Mononuclear cell (primary cell): ENCODE data around the gene NKAIN2. TPM values are rescaled to one million over a fixed set of nuclear protein-coding genes. Genes with fewer than 3 reads are reported as not detected.
"Not testable (repeated sequence)": the region's sequence is repeated elsewhere in the genome, so short reads cannot be mapped to it uniquely, and the experiment has no call there.

ENCODE experiments used
- H3K27me3 ChIP-seq: 2 replicates; pipeline ENCODE4 v1.6.0; 2011; ENCODE audit warnings: low read length, control low read depth; ENCODE audit not compliant: insufficient read depth
- H3K4me1 ChIP-seq: 2 replicates; pipeline ENCODE4 v1.5.1; 2011; ENCODE audit warnings: mild to moderate bottlenecking, low read length, control low read depth; ENCODE audit not compliant: insufficient read depth
- H3K4me3 ChIP-seq: 2 replicates; pipeline ENCODE4 v1.5.1; 2011; ENCODE audit warnings: mild to moderate bottlenecking, low read length, moderate library complexity
- H3K9me3 ChIP-seq: 2 replicates; pipeline ENCODE4 v1.5.1; 2011; ENCODE audit warnings: low read depth, mild to moderate bottlenecking, control low read depth, low read length
- total RNA-seq: library from RNA; depleted of rRNA; stranded (reverse); fragments of >200 nt; gene quantifications from one replicate; pipeline ENCODE4 v1.2.3, GENCODE V29; 2012

NKAIN2 gene
- total RNA-seq, 1 donor: not detected

DNA sequence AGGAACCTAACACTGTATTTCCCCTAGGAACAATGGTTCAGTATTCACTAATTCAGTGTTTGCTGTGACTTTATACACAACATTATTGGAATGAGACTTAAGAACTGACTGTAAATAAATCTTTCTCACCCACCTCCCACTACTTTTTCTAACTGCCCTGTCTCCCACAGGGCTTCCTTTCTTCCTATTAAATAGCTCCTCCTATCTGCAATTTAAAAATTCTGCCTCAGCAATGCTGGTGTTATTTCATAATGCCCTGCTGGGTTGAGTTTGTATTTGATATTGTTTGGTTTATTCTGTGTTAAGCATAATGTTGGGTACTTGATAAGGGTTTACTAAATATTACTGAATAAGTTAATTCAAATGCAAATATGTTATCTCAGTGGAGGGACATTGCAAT, 585.5 kb downstream of the NKAIN2 start:
- no peaks in the 10 kb centered on the region for H3K9me3 ChIP-seq
- no peak overlapping the region for H3K4me3 ChIP-seq
- no peaks in the 10 kb centered on the region for H3K27me3 ChIP-seq
- H3K4me1 ChIP-seq: no peaks in the 10 kb centered on the region

DNA sequence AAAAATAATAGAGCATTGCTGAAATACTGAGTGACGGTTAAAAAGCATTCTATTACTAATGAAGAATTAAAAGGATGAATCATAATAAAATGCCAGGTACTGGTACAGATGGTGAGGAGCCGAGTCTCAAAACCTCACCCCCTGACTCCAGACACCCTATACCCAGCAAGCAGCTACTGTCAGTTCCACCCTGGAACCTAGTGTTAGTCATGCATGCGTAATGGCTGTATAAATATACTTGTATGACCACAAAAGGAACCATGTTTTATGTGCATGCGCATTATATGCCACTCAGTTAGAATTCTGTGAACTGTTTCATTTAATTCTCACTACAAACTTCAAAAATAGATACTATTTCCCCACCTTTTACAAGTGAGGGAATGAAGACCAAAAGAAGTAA, 589.9 kb downstream of the NKAIN2 start:
- Histone ChIP-seq H3K4me1 (no peaks in the 10 kb centered on the region), H3K9me3 (no peaks in the 10 kb centered on the region), H3K4me3 (no peak overlapping the region), H3K27me3 (no peaks in the 10 kb centered on the region)

DNA sequence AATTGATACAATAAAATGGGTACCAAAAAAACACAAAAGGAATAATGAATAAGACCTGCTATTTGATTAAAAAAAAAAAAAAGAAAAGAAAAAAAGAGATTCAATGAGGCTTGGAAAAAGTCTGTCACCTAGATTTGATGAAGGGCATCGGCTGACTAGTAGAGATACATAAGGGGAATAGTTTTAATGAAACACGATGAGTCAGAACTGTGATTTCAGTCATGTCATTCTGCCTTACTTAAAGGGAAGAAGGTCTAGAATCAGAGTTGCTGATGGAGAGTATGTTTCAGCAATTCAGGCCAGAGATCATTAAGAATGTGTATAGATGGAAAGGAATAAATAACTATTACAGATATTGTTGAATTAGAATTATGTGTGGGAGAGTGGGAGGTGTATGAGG, 592.7 kb downstream of the NKAIN2 start:
- Histone ChIP-seq H3K9me3 (no peaks in the 10 kb centered on the region), H3K4me3 (no peak overlapping the region), H3K4me1 (no peaks in the 10 kb centered on the region)

DNA sequence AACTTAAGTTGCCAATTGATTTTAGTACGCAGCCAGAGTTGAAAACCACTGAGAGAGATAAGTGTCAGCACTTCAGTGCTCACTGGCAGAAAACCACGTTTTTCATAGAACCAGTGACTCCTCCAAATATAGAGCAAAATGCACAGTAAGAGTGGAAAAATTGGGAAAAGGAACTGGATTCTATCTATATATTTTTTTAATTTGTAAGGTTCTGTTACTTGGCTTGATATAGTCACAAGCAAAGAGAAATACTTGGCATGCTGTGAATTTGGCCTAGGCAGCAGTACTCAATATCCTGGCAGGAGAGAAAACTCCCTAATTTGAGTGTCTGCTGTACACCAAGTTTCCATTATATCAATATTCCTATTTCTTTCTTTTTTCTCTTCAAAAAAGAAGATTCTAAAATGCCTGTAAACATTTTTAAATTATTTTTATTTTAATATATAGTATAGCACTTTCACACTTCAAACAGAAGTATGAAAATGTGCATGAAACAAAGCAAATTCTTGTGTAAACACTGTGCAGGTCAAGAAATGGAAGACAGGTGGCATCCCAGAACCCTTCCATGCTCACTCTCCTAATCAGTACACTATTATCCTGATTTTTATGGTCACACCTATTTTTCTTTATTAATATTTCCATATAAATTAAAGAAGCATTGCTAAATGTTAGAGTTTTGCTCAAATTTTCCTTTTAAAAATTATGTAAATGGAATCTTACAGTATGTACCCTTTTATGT, 596.8 kb downstream of the NKAIN2 start:
- no peaks in the 10 kb centered on the region for H3K9me3 ChIP-seq
- H3K27me3 ChIP-seq: no peaks in the 10 kb centered on the region
- H3K4me3 ChIP-seq: no peak overlapping the region
- H3K4me1 ChIP-seq: no peaks in the 10 kb centered on the region

More for the DNA sequence above, 592.7 kb downstream of the NKAIN2 start:
- H3K27me3 ChIP-seq: no peaks in the 10 kb centered on the region

- not testable (repeated sequence) for H3K4me3 ChIP-seq, H3K27me3 ChIP-seq, H3K4me1 ChIP-seq, H3K9me3 ChIP-seq
These were observed 606.8 kb downstream of the NKAIN2 start for GRCh38 chr6:124410425-124410824.

- not testable (repeated sequence) for H3K4me3 ChIP-seq, H3K4me1 ChIP-seq, H3K9me3 ChIP-seq, H3K27me3 ChIP-seq
These were observed 609.0 kb downstream of the NKAIN2 start for GRCh38 chr6:124412657-124413056.

DNA sequence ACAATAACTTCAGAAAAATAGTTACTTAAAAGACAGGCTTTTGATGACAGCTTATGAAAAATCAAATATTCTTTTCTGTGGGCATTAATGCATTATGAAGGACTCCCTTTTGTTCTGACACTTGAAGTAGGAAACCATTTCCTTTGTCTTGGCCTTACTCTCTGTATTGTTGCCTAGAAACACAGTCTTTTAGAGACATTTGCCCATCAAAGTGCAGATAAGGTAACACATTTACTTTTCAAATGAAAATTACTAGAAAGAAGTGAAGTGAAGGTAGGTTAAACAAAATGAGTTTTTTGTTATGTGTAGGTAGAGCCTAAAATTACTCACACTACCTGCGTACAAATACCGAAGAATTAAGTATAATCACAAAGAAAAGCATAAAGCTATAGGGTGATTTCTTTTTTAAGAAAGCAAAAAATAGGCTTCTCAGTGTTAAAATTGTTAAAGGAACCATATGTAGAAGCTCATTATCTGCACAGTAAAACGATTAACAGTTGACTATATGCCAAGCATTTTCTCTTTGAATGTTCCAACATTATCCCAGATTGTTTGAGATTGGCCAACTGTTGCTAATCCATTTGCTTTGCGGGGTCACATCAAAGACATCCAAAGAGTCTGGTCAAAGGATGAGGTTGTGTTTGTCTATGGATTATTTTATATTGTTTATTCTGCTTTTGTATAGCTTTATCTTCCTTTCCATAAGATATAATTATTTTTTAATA, 616.6 kb downstream of the NKAIN2 start:
- H3K27me3 ChIP-seq: no peaks in the 10 kb centered on the region
- no peak overlapping the region for H3K4me3 ChIP-seq
- no peaks in the 10 kb centered on the region for H3K4me1 ChIP-seq
- H3K9me3 ChIP-seq: no peaks in the 10 kb centered on the region

DNA sequence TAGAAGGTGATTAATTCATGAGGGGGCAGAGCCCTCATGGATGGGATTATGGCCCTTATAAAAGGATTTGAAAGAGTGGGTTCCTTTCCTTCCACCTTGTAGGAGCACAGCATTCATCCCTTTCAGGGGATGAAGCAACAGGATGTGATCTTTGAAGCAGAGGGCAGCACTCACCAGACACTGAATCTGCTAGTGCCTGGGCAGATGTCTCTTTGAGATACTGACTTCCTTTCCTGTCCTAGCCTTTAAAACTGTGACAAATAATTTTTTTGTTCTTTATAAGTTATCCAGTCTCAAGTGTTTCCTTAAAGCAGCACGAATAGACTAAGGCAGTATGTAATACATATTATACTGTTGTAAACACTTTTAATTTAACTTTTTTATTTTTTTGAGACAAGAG, 620.0 kb downstream of the NKAIN2 start:
- Histone ChIP-seq H3K27me3 (no peaks in the 10 kb centered on the region), H3K9me3 (no peaks in the 10 kb centered on the region), H3K4me1 (no peaks in the 10 kb centered on the region), H3K4me3 (no peak overlapping the region)

DNA sequence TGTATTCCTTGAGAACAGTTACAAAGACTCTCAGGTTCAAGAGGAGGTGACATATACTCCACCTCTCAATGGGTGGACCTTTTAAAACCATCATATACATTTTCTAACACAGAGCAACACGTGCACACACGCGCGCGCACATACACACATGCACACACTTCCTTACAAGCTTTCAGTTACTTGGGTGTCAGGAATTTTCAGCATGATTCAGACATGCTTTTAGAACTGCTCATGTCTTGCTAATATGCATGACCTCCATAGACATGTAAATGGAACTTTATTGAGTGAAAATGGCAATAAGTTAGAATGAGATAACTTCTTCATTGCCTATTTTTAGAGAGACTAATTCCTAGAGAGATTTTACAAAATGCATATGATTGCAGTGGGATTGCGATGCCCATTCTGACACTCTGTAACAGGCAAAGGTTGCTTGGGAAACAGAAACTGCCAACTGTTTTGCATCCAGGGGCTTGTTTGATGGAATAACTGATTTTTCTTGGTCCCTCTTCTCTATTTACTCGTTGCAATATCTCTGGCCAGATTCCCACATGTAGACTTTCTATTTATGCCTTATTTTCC, 627.2 kb downstream of the NKAIN2 start:
- no peaks in the 10 kb centered on the region for H3K9me3 ChIP-seq
- H3K4me3 ChIP-seq: no peak overlapping the region
- H3K27me3 ChIP-seq: no peaks in the 10 kb centered on the region
- H3K4me1 ChIP-seq: no peaks in the 10 kb centered on the region

GRCh38 chr6:124432620-124433019, 629.0 kb downstream of the NKAIN2 start:
- no peak overlapping the region for H3K4me3 ChIP-seq
- H3K9me3 ChIP-seq: no peaks in the 10 kb centered on the region

GRCh38 chr6:124433387-124434160, 629.9 kb downstream of the NKAIN2 start:
- no peaks in the 10 kb centered on the region for H3K27me3 ChIP-seq

More at GRCh38 chr6:124432620-124433019, 629.0 kb downstream of the NKAIN2 start:
- no peaks in the 10 kb centered on the region for H3K4me1 ChIP-seq
- no peaks in the 10 kb centered on the region for H3K27me3 ChIP-seq

GRCh38 chr6:124434421-124434820, 630.8 kb downstream of the NKAIN2 start:
- Histone ChIP-seq H3K9me3 (no peaks in the 10 kb centered on the region), H3K4me1 (no peaks in the 10 kb centered on the region), H3K27me3 (no peaks in the 10 kb centered on the region), H3K4me3 (no peak overlapping the region)

More at GRCh38 chr6:124433387-124434160, 629.9 kb downstream of the NKAIN2 start:
- Histone ChIP-seq H3K4me1 (no peaks in the 10 kb centered on the region), H3K4me3 (no peak overlapping the region), H3K9me3 (no peaks in the 10 kb centered on the region)

DNA sequence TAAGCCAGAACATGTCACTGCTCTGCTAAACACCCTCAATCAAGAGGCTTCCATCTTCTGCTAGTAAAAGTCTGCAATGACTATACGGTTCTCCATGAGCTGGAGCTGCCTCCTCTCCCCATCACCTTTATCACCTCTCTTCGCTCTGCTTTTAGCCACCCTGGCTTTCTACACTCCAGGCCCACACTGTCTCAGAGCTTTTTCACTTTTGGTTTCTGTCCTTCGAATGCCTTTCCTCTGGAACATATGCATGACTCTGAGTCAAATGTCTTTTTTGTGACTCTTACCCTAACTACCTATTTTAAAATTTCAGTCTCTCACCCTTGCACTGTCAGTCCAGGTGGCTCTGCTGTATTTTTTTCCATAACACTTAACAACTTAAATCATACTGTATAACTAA, 633.1 kb downstream of the NKAIN2 start:
- H3K4me3 ChIP-seq: no peak overlapping the region
- H3K4me1 ChIP-seq: no peaks in the 10 kb centered on the region
- no peaks in the 10 kb centered on the region for H3K9me3 ChIP-seq

DNA sequence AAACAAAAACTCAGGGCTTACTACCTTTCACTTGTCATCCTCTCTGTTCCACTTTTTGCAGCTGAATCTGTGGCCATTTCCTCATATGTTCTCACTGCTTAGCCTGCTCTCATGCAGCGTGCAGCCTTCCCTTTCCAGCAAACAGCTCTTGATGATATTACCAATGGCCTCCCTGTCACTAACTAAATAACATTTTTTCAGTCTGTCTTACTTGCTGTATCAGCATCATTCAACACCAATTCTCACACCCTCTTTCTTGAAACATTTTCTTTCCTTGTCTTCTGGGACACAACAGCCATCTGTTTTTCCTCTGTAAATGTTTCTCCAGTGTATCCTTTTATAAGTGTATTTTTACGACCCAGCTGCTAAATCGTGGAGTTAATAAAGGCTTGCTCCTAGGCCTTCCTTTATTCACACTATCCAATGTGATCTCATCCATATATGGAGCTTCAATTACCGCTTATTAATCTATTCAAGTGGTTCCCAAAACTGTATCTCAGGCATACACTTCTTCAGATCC, 634.9 kb downstream of the NKAIN2 start:
- no peaks in the 10 kb centered on the region for H3K9me3 ChIP-seq
- no peak overlapping the region for H3K4me3 ChIP-seq
- no peaks in the 10 kb centered on the region for H3K4me1 ChIP-seq
- no peaks in the 10 kb centered on the region for H3K27me3 ChIP-seq

More for the DNA sequence above, 633.1 kb downstream of the NKAIN2 start:
- H3K27me3 ChIP-seq: no peaks in the 10 kb centered on the region

GRCh38 chr6:124441450-124441849, 637.8 kb downstream of the NKAIN2 start:
- no peak overlapping the region for H3K4me3 ChIP-seq
- no peaks in the 10 kb centered on the region for H3K9me3 ChIP-seq
- H3K27me3 ChIP-seq: no peaks in the 10 kb centered on the region
- no peaks in the 10 kb centered on the region for H3K4me1 ChIP-seq
